K562 (cell line): ENCODE measurements around the gene EVC.

Source experiments
- CTCF ChIP-seq, 3 experiments: IDR thresholded peaks in 2 of 3; conservative IDR thresholded peaks in 1 of 3; 2 replicates each; pipeline ENCODE4 v1.5.1; 2011 to 2012; ENCODE audit warnings: low read length in 3 of 3, mild to moderate bottlenecking in 3 of 3, control low read depth in 2 of 3, improper control_type of control experiment in 1 of 3, inconsistent platforms in 1 of 3, low read depth in 1 of 3, mixed read lengths in 1 of 3, moderate library complexity in 1 of 3; ENCODE audit not compliant: insufficient read depth in 2 of 3
- JUN ChIP-seq, 2 experiments: sonication (generic) in 1 of 2; formaldehyde crosslinking in 1 of 2; IDR thresholded peaks; 2 replicates each; pipeline versions ENCODE4 v1.6.1 to v1.8.0; 2012 to 2022; ENCODE audit warnings: borderline replicate concordance in 2 of 2, mild to moderate bottlenecking in 2 of 2, improper control_type of control experiment in 1 of 2, low read depth in 1 of 2, low read length in 1 of 2, missing genetic modification reagents in 1 of 2
- MCM7 ChIP-seq, 2 experiments: fragments of 450-650 bp; IDR thresholded peaks; 2 replicates each; pipeline ENCODE4 v1.6.1; 2016 to 2018
- PHB2 ChIP-seq: fragments of 450-650 bp; IDR thresholded peaks from 2 replicates; pipeline ENCODE4 v1.6.1; 2017; ENCODE audit warnings: low read depth
- POLR2AphosphoS5 ChIP-seq: IDR thresholded peaks from 2 replicates; pipeline ENCODE4 v1.6.1; 2011; ENCODE audit warnings: mild to moderate bottlenecking, low read depth, low read length, moderate library complexity; ENCODE audit not compliant: control insufficient read depth, insufficient read depth
- SMAD1 ChIP-seq: fragments of 150-350 bp; IDR thresholded peaks from 2 replicates; pipeline ENCODE4 v1.6.1; 2014; ENCODE audit warnings: low read length, low read depth; ENCODE audit not compliant: partially characterized antibody
- TAF1 ChIP-seq: IDR thresholded peaks from 2 replicates; pipeline ENCODE4 v1.6.1; 2011; ENCODE audit warnings: mild to moderate bottlenecking, low read length, moderate library complexity; ENCODE audit not compliant: insufficient read depth, control insufficient read depth, severe bottlenecking; ENCODE audit errors: extremely low read depth
- ZKSCAN1 ChIP-seq: fragments of 150-350 bp; IDR thresholded peaks from 2 replicates; pipeline ENCODE4 v1.6.1; 2016; ENCODE audit warnings: low read depth, low read length
- ZNF274 ChIP-seq: IDR thresholded peaks from 2 replicates; pipeline ENCODE4 v1.6.1; 2011; ENCODE audit warnings: low read depth, mild to moderate bottlenecking, low read length, moderate library complexity, borderline replicate concordance

GRCh38 chr4:5758741-5759140 is 47.7 kb downstream of the EVC start:
- TF ChIP-seq ZNF274 (no peak), SMAD1 (no peak), TAF1 (no peak), MCM7 (IDR thresholded peaks at IDR 0.05) (no peak), POLR2AphosphoS5 (no peak), PHB2 (no peak), ZKSCAN1 (no peak), JUN (IDR thresholded peaks at IDR 0.05; ENCODE audit: borderline replicate concordance, low read depth, low read length) (no peak), JUN (CRISPR knock-in tag; IDR thresholded peaks at IDR 0.05; ENCODE audit: borderline replicate concordance) (no peak), CTCF (IDR thresholded peaks at IDR 0.05 in 2 of 3, conservative IDR thresholded peaks at IDR 0.05 in 1 of 3; ENCODE audit: insufficient read depth in 2 of 3, low read depth in 1 of 3, low read length in 3 of 3) (no peak)
